ENCODE measurements around the gene CAMSAP2.

DNA sequence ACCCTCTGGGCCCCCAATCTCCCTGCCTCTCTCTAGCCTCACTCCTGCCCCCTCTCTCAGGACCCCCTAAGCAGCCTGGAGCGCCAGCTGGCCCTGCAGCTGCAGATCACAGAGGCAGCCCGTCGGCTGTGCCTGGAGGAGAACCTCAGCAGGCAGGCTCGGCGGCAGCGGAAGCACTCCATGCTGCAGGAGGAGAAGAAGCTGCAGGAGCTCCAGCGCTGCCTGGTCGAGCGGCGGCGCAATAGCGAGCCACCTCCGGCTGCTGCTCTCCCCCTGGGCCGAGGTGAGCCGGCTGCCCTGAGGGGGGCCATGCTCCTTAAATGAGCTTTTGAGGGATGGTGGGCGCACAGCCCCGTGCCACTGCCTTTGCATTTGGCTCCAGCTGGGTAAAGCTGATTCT, 162.2 kb downstream of the CAMSAP2 start:
- TF ChIP-seq, protein P1, sequence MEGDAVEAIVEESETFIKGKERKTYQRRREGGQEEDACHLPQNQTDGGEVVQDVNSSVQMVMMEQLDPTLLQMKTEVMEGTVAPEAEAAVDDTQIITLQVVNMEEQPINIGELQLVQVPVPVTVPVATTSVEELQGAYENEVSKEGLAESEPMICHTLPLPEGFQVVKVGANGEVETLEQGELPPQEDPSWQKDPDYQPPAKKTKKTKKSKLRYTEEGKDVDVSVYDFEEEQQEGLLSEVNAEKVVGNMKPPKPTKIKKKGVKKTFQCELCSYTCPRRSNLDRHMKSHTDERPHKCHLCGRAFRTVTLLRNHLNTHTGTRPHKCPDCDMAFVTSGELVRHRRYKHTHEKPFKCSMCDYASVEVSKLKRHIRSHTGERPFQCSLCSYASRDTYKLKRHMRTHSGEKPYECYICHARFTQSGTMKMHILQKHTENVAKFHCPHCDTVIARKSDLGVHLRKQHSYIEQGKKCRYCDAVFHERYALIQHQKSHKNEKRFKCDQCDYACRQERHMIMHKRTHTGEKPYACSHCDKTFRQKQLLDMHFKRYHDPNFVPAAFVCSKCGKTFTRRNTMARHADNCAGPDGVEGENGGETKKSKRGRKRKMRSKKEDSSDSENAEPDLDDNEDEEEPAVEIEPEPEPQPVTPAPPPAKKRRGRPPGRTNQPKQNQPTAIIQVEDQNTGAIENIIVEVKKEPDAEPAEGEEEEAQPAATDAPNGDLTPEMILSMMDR (conservative IDR thresholded peaks at IDR 0.05; ENCODE audit: low read length) = no peak
- no peak for TF ChIP-seq EZH2phosphoT487 (IDR thresholded peaks at IDR 0.05; ENCODE audit: borderline replicate concordance)

Data from Loucy (cell line).